ENCODE data around the gene TRPV2. TPM values are rescaled to one million over a fixed set of nuclear protein-coding genes. Genes with fewer than 3 reads are reported as not detected.

The TRPV2 gene
- total and polyA plus RNA-seq, 10 of the 15 experiments (the other 5 are each of a cell fraction or from before 2014, with no cell fraction given) = 8.9 to 94.4 (median 54.1) TPM

- TF ChIP-seq PRDM15 (CRISPR knock-in tag; IDR thresholded peaks at IDR 0.05) = no peak
Measured at GRCh38 chr17:16467044-16467443, 51.7 kb downstream of the TRPV2 start (continued).

- DNase-seq (ENCODE audit: low read depth, low spot score) (no peak), ATAC-seq (no peak), FAIRE-seq (no peak)
- Histone ChIP-seq H3K27me3 (replicated peaks in 1 of 2; ENCODE audit: control insufficient read depth in 2 of 2, insufficient read depth in 2 of 2, low read length in 1 of 2) (no peaks in the 10 kb centered on the region), H3K27ac (ENCODE audit: control insufficient read depth, insufficient read depth) (no peak overlapping the region), H3K36me3 (ENCODE audit: control insufficient read depth in 2 of 2, insufficient read depth in 2 of 2, low read length in 1 of 2) (no peaks in the 10 kb centered on the region), H4K20me1 (ENCODE audit: control insufficient read depth, insufficient read depth) (no peaks in the 10 kb centered on the region), H3K4me1 (ENCODE audit: control insufficient read depth, insufficient read depth, low read length) (no peaks in the 10 kb centered on the region), H3K4me3 (no peak overlapping the region), H3K79me2 (ENCODE audit: control insufficient read depth, insufficient read depth, low read length) (no peaks in the 10 kb centered on the region), H2AFZ (ENCODE audit: control insufficient read depth, low read depth, low read length) (no peak overlapping the region), H3K9ac (ENCODE audit: control insufficient read depth, insufficient read depth, low read length) (no peak overlapping the region), H3K4me2 (ENCODE audit: control insufficient read depth, insufficient read depth) (no peak overlapping the region), H3K9me3 (replicated peaks; ENCODE audit: control insufficient read depth, insufficient read depth, low read length) (no peaks in the 10 kb centered on the region)
- RAD21 ChIA-PET (ENCODE audit: unreplicated experiment) = no interaction called here
- WGBS (ENCODE audit: insufficient coverage, insufficient replicate concordance, low lambda C conversion rate, missing lambda C conversion rate) = 82% methylated on average over 3 of the region's 3 CpGs
- BruUV-seq (replicated peaks) = no TSS peak
- SMC1A ChIA-PET (ENCODE audit: uncharacterized antibody, unreplicated experiment) = interaction anchor here (1.0 kb wide), 1 partner anchor 26 kb away, joined by 3 read pairs; no protein-coding TSS in a partner anchor
- no peak for TF ChIP-seq ZNF207 (IDR thresholded peaks at IDR 0.05; ENCODE audit: borderline replicate concordance)
- TF ChIP-seq NRF1 (conservative IDR thresholded peaks at IDR 0.05; ENCODE audit: low read depth, low read length) = no peak
- intact Hi-C loops (cut with micrococcal nuclease; ENCODE audit: unreplicated experiment) = no loop called here
- CTCF ChIA-PET = no interaction called here
- POLR2A ChIA-PET = interaction anchor here (0.6 kb wide), 1 partner anchor 249 kb away, joined by 3 read pairs; no protein-coding TSS in a partner anchor
- in situ Hi-C loops (cut with MboI) = no loop called here
Measured at GRCh38 chr17:16467886-16468285, 52.5 kb downstream of the TRPV2 start.

All from GM12878 (cell line).